Measurements from ENCODE around the gene TBC1D17.

TBC1D17 gene

GRCh38 chr19:49860336-49861102 is 17.0 kb upstream of the TBC1D17 start:
- in situ Hi-C loops (cut with MboI; ENCODE audit: low sequenced_read_pairs), result no loop called here

- in situ Hi-C loops (cut with MboI; ENCODE audit: low sequenced_read_pairs), result no loop called here
Measured at GRCh38 chr19:49861107-49861506, 16.4 kb upstream of the TBC1D17 start.

GRCh38 chr19:49861541-49862378 is 15.7 kb upstream of the TBC1D17 start:
- in situ Hi-C loops (cut with MboI; ENCODE audit: low sequenced_read_pairs), result no loop called here

- in situ Hi-C loops (cut with MboI; ENCODE audit: low sequenced_read_pairs), result no loop called here
Measured at GRCh38 chr19:49862391-49863253, 14.9 kb upstream of the TBC1D17 start.

GRCh38 chr19:49863254-49863934 is 14.1 kb upstream of the TBC1D17 start:
- in situ Hi-C loops (cut with MboI; ENCODE audit: low sequenced_read_pairs), result no loop called here

GRCh38 chr19:49863935-49864320 is 13.6 kb upstream of the TBC1D17 start:
- in situ Hi-C loops (cut with MboI; ENCODE audit: low sequenced_read_pairs), result no loop called here

- in situ Hi-C loops (cut with MboI; ENCODE audit: low sequenced_read_pairs), result no loop called here
Measured at GRCh38 chr19:49864890-49865289, 12.6 kb upstream of the TBC1D17 start.

- in situ Hi-C loops (cut with MboI; ENCODE audit: low sequenced_read_pairs), result no loop called here
Measured at GRCh38 chr19:49866933-49867782, 10.3 kb upstream of the TBC1D17 start, which contains the start of gene PNKP. TSS of gene PNKP (minus strand) at chr19:49867576. CDS start at chr19:49867204, 372 bp downstream.

- in situ Hi-C loops (cut with MboI; ENCODE audit: low sequenced_read_pairs), result no loop called here
Measured at GRCh38 chr19:49869009-49869483, 8.5 kb upstream of the TBC1D17 start.

- in situ Hi-C loops (cut with MboI; ENCODE audit: low sequenced_read_pairs), result no loop called here
Measured at GRCh38 chr19:49869484-49870308, 7.8 kb upstream of the TBC1D17 start.

- in situ Hi-C loops (cut with MboI; ENCODE audit: low sequenced_read_pairs), result no loop called here
Measured at GRCh38 chr19:49870309-49870901, 7.1 kb upstream of the TBC1D17 start.

GRCh38 chr19:49871349-49871985 is 6.0 kb upstream of the TBC1D17 start:
- in situ Hi-C loops (cut with MboI; ENCODE audit: low sequenced_read_pairs), result no loop called here

GRCh38 chr19:49872245-49873128 is 5.0 kb upstream of the TBC1D17 start:
- in situ Hi-C loops (cut with MboI; ENCODE audit: low sequenced_read_pairs), result no loop called here

GRCh38 chr19:49873129-49873521 is 4.4 kb upstream of the TBC1D17 start:
- in situ Hi-C loops (cut with MboI; ENCODE audit: low sequenced_read_pairs), result no loop called here

- in situ Hi-C loops (cut with MboI; ENCODE audit: low sequenced_read_pairs), result no loop called here
Measured at GRCh38 chr19:49873834-49874233, 3.7 kb upstream of the TBC1D17 start.

GRCh38 chr19:49874503-49875157 is 2.9 kb upstream of the TBC1D17 start:
- in situ Hi-C loops (cut with MboI; ENCODE audit: low sequenced_read_pairs), result no loop called here

Data from HL-60/S4 treated with retinoic acid at 250 ng/mL for 4 days and 3 days (cell line).